SIG-M5 (cell line): Measurements from ENCODE around the gene ELMO1.

Source experiments
- DNase-seq: peaks from one replicate; lab custom pipeline; 2025; lab: John Stamatoyannopoulos, UW

ELMO1 gene

GRCh38 chr7:37128327-37129034 lies 320.2 kb downstream of the ELMO1 start:
- DNase-seq: no peak

- no peak for DNase-seq
These were observed 329.3 kb downstream of the ELMO1 start for GRCh38 chr7:37119296-37119860.

DNA sequence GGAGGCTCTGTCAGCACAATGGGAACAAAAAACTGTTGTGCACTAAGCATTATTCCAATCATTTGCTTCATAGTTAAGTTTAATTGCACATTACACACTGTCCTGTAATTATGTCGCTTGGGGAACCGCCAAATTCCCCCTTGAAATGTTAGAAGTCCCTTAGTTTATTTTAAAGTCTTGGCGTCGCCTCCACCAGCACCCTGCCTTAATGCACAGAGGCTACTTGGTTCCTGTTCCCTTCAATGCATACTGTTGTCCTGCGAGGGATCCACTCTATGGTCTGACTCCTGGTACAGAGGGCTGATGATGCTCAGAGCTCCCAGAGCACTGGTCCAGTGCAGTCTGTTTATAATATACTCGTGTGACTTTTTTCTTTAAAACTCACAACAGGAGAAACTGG lies 330.7 kb downstream of the ELMO1 start:
- DNase-seq: no peak

GRCh38 chr7:37117292-37117691 lies 331.4 kb downstream of the ELMO1 start:
- no peak for DNase-seq

DNA sequence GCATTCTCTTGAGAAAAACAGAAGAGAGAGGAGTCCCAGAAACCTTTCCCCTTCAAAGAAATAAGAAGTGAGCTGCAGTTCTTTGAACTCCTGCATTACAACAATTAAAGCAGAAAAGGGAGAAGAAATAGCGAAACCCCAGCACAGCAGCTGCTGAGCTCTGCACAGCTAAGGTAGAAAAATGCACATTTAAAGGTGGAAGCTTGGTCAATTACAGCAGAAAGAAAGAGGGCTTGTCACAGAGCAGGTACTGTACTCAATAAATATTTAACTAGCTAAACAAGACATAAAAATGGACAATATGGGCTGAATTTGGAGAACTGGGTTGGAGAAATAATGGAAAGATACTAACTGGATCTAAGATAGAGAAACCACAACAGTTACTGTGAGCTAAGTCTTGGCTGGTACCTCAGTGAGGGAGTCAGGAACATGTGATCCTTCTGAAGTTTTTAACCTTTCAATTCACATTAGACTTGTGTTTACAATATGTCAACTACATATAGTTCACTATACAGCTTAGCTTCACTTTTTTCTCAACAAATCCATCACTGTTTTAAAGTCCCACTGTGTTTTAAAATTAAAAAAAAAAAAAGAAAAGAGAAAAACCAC lies 332.5 kb downstream of the ELMO1 start:
- no peak for DNase-seq

- no peak for DNase-seq
These were observed 334.9 kb downstream of the ELMO1 start for GRCh38 chr7:37113661-37114355.

GRCh38 chr7:37112876-37113275 lies 335.8 kb downstream of the ELMO1 start:
- DNase-seq: no peak

DNA sequence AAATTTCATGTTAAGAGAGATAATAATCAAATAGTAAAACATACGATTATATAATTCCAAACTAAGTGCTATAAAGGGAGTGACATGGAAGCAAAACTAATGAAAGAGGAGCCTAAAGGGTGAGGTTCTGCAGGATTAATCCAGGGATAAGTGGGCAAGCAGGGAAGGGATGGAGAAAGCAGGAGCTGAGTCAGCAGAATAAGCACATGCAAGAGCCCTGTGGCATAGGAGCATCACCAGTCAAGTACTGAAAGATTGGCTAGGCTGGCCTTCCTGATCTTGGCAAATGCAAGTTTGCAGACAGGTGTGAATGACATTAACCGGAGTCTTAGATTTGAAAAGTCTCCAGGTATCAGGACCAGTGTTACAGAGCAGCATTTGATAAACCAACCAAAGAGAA lies 336.4 kb downstream of the ELMO1 start:
- DNase-seq: no peak

DNA sequence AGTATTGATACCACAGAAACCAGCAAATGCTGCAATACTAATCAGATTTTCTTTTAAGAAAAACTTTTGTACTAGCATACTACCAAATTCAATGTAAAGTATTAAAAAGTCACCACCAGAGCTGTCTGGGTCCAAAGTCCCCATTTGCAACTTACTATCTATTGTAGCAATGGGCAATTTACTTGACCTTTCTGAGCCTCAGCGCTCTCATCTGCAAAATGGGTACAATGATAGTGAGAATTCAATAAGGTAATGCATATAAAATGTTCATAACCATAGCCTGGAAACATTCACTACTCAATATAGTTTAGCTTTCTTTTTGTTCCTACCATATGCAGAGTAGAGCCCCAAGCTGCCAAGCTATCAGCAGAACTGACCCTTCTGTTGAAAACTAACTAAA lies 337.2 kb downstream of the ELMO1 start:
- no peak for DNase-seq

- DNase-seq: no peak
These were observed 337.8 kb downstream of the ELMO1 start for GRCh38 chr7:37110660-37111424.

GRCh38 chr7:37109843-37110242 lies 338.8 kb downstream of the ELMO1 start:
- DNase-seq: no peak

DNA sequence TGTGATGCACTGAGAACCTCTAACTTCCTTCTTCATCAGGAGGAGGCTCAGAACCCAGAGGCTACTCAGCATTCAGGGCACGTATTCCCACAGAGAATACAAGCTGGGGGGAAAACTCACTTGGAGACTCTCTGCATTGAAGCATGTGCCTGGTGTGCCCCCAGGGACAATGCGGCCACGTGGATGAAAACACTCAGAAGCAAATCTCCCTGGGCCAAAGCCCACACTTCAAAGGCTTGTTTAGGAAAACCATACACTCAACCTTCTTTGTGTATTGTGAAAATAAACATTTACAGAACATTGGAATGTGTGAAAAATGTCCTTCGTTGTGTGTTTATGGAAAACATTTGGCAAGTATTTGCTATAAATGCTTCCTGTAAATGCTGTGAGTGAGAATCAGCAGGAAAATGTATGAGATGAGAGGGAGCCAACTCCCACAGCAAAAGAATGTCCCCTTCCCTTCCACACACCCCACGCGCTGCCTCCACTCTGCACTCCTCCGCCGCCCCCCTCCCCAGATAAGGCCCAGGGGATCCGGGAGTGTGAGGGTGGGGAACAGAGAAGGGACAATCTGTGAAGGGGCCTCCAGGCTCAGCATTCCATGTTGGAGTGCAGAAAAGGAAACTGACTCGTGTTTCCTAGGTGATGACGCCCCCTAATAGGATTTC lies 339.5 kb downstream of the ELMO1 start:
- DNase-seq: no peak

GRCh38 chr7:37108615-37109014 lies 340.0 kb downstream of the ELMO1 start:
- no peak for DNase-seq

DNA sequence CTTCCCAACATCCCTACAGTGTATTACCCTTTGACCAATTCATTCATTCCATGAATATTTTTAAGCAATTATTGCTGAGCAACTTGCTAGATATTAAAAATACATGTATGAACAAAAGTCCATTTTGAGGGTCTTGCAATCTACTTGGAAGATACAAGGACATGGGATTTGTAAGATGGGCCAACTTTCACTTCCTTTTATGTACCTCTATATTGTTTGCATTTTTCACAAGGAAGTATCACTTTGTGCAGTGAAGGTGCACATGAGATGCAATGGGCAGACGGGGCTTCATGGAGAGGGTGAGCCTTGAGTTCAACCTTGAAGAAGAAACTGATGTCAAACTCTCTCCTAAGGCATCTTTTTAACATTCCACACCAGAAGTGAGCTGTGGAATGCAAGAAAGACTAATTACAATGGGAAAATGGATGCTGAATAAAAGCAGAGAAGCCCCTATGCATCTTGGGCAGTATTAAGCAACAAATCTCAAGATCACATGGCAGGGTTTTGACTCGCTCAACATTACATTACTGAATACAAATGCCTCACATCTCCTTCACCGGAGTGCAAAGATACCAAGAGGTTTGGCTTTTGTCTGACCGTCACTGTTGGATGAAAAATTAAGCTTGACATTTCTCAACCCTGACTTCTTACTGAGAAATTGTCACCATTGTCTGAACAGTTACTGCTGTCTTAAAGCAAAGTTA lies 341.5 kb downstream of the ELMO1 start:
- DNase-seq: no peak

GRCh38 chr7:37105762-37106161 lies 342.9 kb downstream of the ELMO1 start:
- DNase-seq: no peak

DNA sequence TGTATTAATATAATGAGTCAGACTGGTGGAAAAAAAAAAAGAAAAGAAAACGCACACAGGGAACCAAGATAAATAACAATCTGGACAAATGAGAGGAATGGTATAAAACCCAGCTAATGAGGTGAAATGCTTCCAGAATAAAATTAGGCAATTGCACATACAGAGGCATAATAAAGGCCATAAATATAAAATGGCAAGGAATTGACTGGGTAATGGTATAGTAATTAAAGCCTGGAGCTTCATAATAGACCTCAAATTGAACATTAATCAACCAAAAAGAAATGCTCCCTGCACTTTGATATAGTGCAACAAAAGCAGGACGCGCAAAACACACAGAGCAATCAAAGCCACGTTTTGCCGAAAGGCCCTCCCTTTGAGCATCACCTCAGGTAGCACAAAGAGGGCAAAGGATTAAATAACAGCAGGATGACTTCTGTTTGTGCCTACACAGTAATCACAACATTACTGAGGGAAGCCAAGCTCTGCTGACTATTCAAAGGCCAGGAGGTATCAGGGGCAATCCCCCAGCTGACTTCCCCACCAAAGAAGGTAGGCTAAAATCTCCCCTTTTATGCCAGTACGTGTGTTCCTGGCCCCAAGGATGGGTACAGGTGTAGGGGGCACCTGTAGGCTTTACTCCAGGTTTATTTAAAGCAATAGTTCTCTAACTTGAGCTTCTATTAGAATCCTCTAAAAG lies 343.7 kb downstream of the ELMO1 start:
- DNase-seq: no peak

DNA sequence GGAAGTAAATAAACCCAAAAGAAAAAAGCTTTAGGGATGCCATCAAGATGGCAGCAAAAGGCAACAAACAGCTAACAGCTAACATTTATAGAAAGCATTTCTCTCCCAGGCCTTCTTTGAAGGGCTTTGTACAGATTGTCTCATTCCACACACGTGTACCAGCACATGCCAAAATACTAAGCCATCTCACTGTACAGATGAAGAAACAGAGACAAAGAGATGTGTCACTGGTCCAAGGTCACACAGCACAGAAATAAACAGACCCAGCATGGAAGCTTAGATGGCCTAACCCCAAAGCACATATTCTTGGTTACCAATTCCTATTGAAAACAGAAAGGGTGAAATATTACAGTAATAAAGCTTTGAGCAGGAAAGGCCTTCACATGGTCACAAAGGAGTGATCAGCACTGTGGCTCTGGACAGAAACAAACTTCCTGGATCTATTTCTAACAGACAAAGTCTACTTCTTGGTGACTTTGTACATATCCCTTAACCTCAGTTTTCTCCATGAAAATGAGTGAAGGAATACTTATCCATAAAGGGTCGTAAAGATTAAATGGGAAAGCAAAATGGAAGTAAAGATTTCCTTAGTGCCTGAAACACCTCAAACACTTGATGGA lies 346.0 kb downstream of the ELMO1 start:
- no peak for DNase-seq

DNA sequence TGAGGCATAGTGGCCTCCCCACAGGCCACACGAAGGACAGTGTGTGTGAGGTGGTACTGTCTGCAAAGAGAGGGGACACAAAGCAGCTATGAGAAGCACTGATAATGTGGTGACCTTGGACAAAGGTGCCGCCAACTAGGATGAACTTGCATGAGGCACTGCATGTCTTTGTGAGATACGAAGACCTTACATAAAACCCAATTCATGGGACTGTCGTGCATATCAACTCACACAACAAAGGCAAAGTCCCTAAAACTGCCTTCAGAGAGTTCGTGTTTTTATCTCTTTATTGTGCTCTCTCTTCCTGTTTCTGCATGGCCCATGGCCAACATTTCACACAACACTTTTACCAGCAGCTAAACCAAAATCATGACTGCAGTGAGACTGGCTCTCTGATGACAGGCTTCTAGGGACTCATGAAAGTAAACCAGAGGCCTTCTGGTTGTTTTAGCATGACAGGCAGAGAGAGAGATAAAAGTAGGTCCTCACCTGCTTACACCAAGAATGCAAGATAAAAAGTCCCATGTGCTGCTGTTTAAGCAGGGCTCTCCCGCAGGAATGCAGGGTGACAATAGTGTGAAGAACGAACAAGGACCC lies 347.8 kb downstream of the ELMO1 start:
- no peak for DNase-seq

GRCh38 chr7:37098762-37099161 lies 349.9 kb downstream of the ELMO1 start:
- DNase-seq: no peak

DNA sequence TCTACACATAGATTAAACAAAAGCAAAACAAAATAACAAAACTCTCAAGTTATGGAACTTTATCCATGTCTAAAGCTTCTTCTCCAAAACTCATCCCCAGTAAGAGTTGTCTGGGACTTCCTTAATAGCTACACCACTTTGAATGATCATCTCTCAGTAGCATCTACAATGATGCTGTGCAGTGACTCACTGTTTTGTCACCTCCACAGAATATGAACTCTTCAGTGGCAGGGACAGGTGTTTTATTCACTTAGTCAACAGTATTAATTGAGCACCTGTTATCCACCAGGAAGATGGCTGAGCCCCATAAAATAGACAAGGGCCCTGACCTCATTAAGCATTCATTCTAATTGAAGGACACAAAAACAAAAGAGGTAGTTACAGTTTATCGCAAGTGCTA lies 350.7 kb downstream of the ELMO1 start:
- no peak for DNase-seq
